ENCODE data around the gene PNLDC1.
"Not testable (repeated sequence)": the region's sequence is repeated elsewhere in the genome, so short reads cannot be mapped to it uniquely, and the experiment has no call there.

PNLDC1 gene

DNA sequence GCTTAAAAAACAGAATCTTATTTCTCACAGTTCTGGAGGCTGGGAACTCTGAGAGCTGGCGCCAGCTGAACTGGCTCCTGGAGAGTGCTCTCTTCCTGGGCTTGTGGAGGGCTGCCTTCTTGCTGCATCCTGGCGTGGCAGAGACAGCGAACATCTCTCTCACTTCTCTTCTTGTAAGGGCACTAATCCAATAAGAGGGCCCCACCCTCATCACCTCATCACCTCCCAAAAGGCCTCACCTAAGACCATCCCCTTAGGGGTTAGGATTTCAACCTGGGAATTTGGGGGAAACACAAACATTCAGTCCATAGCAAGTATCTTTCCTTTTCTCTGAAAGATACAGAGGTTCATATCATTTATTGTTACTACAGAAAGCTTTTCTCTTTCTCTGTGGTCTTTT lies 23.9 kb downstream of the PNLDC1 start:
- no peak for DNase-seq (ENCODE audit: low spot score)
- TF ChIP-seq, protein P1, sequence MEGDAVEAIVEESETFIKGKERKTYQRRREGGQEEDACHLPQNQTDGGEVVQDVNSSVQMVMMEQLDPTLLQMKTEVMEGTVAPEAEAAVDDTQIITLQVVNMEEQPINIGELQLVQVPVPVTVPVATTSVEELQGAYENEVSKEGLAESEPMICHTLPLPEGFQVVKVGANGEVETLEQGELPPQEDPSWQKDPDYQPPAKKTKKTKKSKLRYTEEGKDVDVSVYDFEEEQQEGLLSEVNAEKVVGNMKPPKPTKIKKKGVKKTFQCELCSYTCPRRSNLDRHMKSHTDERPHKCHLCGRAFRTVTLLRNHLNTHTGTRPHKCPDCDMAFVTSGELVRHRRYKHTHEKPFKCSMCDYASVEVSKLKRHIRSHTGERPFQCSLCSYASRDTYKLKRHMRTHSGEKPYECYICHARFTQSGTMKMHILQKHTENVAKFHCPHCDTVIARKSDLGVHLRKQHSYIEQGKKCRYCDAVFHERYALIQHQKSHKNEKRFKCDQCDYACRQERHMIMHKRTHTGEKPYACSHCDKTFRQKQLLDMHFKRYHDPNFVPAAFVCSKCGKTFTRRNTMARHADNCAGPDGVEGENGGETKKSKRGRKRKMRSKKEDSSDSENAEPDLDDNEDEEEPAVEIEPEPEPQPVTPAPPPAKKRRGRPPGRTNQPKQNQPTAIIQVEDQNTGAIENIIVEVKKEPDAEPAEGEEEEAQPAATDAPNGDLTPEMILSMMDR (IDR thresholded peaks at IDR 0.05) = no peak
- Histone ChIP-seq H3K4me3 (no peak overlapping the region), H3K27ac (no peak overlapping the region)

DNA sequence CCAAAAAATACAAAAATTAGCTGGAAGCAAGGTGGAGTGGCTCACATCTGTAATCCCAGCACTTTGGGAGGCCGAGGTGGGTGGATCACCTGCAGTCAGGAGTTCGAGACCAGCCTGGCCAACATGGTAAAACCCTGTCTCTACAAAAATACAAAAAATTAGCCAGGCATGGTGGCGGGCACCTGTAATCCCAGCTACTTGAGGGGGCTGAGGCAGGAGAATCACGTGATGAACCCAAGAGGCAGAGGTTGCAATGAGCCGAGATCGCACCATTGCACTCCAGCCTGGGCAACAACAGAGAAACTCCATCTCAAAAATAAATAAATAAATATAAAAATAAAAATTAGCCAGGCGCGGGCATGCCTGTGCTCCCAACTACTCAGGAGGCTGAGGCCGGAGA lies 24.6 kb downstream of the PNLDC1 start:
- not testable (repeated sequence) for DNase-seq (ENCODE audit: low spot score); H3K4me3 ChIP-seq; H3K27ac ChIP-seq

DNA sequence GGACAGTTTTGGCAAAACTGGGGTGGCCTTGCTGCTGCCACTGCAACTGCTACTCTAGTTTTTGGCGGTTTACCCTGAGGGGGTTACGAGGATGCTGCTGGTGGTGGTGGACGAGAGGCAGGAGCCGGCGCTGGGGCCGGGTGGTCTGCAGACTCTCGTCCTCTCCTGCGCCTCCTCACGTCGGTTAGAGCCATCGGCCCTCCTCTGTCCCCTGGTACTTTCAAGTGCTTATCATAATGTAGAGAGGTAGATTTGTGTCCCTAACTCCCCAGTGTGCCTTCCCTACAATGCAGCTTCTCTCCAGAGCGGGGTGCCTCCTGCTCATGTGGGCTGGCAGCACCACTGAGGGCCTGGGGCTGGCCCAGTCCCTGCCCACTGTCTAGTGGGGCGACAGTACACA lies 25.9 kb downstream of the PNLDC1 start:
- Histone ChIP-seq H3K4me3 (no peak overlapping the region), H3K27ac (no peak overlapping the region)
- TF ChIP-seq, protein P1 (IDR thresholded peaks at IDR 0.05) = no peak
- DNase-seq (ENCODE audit: low spot score) = no peak

DNA sequence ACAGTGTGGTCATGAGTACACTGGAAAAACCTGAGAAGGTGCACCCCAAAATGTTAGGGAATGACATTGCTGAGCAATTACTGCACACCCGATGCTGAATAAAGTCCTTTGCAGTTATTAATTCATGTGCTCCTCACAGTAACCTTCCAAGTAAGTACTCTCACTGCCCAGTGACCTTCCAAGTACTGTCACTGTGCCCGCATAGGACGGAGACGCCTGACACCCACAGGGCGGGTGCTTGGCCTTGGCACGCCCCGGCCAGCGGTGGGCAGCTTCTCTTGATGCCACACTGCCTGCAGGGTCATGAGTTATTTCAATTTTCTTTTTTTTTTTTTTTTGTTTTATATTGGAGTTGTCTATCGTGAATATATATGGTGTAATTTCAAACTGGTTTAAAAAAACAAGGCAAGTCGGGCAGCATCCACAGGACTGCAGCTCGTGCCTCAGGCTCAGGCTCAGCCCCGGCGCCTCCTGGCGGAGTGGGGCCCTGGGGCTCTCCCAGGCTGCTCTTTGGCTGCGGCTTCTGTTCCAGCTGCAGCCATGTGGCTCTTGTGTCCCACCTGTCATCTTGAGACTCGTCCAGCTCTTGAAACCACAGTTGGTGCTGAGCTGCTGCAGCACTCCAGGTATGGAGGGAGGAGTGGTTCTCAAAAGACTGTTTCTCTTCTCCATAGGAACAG lies 27.0 kb downstream of the PNLDC1 start:
- Histone ChIP-seq H3K4me3 (no peak overlapping the region), H3K27ac (no peak overlapping the region)
- no peak for DNase-seq (ENCODE audit: low spot score)
- TF ChIP-seq, protein P1 (IDR thresholded peaks at IDR 0.05) = no peak

DNA sequence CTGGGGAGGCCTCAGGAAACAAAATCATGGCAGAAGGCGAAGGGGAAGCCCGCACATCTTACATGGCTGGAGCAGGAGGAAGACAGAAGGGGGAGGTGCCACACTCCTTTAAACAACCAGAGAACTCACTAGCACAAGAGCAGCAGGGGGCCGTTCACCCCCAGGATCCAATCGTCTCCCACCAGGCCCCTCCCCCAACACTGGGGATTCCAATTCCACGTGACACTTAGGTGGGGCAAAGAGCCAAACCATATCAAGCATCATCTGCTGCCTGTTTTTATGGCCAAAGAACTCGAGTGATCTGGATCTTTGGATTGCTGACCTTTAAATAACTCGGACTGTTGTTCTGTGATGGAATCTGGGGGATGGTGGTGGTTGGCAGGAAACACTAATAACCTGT lies 28.0 kb downstream of the PNLDC1 start:
- TF ChIP-seq, protein P1 (IDR thresholded peaks at IDR 0.05) = no peak
- Histone ChIP-seq H3K4me3 (no peak overlapping the region), H3K27ac (no peak overlapping the region)
- DNase-seq (ENCODE audit: low spot score) = no peak

DNA sequence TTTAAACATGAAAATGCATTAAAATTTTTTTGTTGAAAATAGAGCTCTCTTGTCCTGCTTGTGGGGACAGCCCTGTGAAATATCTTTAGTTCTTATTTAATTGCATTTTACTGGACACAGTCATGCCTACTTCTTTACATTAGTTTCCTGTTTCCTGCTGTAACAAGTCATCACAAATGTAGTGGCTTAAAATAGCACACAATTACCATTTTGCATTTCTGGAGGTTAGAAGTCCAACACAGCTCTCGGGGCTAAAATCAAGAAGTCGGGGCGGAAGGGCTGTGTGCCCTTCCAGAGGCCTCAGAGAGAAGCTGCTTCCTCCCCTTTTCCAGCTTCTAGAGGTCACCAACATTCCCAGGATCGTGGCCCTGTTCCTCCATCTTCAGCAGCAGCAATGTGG lies 29.4 kb downstream of the PNLDC1 start:
- DNase-seq (ENCODE audit: low spot score) = no peak
- Histone ChIP-seq H3K27ac (no peak overlapping the region), H3K4me3 (no peak overlapping the region)
- TF ChIP-seq, protein P1 (IDR thresholded peaks at IDR 0.05) = no peak

DNA sequence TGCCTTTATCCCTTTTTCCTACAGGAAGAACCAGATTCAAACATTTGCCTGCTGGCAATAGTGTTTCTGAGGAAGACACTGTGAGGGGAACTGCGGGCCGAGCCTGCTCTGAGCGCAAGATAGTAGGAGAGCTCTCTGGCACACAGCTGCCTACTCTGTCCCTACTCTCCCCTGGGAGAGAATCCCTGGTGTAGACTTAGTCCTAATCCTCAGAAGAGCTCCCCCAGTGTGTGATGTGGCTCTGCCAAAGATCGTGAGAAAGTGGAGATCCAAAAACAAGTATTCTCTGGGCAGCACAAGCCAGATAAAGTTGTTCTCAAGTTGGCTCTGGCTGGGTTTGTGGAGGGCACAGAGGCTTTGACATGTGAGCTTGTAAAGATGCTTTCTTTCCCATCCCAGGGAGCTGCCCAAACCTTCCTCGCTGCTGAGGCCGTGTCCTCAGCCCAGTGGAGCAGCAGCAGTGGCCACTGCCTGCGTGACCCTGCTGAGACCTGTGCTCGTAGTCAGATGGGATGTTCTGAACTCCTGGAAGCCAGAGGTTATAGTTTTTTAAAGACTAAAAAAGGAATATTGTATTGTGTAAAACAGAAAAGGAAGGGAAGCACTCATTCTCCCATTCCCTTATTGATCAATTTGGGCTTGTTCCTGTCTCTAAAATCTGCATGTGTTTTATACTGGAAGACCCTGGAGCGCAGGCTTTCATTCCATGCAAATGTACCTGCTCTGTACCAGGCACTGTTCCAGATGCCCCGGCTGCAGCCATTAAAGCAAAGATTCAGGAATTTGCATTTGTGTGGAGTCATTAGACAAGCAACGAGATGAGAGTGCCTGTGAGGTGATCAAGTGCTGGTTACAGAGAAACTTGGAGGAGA lies 30.7 kb downstream of the PNLDC1 start:
- Histone ChIP-seq H3K27ac (no peak overlapping the region), H3K4me3 (no peak overlapping the region)
- TF ChIP-seq, protein P1 (IDR thresholded peaks at IDR 0.05) = no peak
- DNase-seq (ENCODE audit: low spot score) = no peak
